CD4-positive, alpha-beta T cell treated with Interleukin-12 subunit alpha and Interleukin-12 subunit beta, for 1 hour (primary cell): ENCODE data around the gene ELFN2.
A peak's percentile ranks its signal among the peaks of the same experiment; 100 is the strongest.
"Not testable (repeated sequence)": the region's sequence is repeated elsewhere in the genome, so short reads cannot be mapped to it uniquely, and the experiment has no call there.

ENCODE experiments used
- DNase-seq: peaks from one replicate; pipeline ENCODE4 v3.0.0-alpha.2; 2020

The ELFN2 gene

DNA sequence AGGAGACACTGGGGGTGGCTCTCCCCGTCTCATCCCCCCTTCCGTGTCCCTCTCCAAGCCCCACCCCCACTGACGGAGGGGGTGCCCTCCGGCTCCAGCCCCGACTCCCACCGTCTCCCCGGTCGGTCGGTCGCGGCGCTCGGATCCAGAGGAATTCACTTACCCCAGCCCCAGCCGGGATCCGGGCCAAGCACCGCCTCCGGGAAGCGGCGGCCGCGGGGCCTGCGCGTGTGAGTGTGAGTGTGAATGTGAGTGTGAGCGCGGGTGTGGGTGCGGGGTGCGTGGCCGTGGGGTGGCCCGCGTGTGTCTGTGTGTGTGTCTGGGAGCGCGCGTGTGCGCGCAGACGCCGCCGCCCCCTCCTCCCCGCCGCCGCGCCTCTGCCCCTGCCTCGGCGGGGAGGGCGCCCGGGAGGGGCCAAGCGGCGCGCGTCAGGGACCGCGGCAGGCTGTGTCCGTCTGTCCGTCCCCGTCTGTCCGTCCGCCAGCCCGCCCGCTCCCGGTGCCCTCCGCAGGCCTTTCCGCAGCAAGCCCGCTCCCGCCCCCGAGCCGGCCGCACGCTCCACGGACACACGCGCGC lies at the start of gene ELFN2:
Gene ELFN2 (minus strand): TSS at position 345 of the 576 bp plus-strand sequence. CDS start 51,945 bp downstream, outside the sequence.
- DNase-seq, result peak; percentile 16

GRCh38 chr22:37476389-37477329 lies 49.4 kb upstream of the ELFN2 start:
- no peak for DNase-seq

DNA sequence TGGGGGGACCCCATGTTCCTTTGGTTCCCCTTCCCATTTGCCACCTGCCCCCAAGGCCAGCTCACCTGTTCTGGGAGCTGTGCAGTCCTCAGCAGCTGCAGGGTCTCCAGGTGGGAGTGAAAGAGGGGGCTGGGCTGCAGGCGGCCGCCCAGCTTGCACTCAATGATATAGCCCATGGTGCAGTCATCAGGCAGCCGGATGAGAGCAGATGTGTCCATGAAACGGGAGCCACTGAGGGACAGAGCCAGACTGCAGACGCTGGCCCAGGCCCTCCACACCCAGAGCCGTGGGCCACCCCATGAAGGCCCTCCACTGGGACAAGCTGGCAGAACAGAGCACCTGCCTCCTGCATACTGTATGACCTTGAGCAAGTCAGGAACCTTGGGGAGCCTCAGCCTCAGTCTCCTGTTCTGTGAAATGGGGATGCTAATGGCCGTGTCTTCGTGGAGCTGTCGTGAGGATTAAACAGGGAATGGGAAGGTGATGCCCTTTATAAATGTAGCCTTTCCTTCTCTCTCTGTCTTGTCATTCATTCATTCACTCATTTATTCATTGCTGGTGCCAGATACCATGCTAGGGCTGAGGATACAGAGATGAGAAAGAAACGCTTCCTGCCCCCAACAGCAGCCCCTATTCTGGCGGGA lies 47.3 kb upstream of the ELFN2 start:
- DNase-seq, result no peak

DNA sequence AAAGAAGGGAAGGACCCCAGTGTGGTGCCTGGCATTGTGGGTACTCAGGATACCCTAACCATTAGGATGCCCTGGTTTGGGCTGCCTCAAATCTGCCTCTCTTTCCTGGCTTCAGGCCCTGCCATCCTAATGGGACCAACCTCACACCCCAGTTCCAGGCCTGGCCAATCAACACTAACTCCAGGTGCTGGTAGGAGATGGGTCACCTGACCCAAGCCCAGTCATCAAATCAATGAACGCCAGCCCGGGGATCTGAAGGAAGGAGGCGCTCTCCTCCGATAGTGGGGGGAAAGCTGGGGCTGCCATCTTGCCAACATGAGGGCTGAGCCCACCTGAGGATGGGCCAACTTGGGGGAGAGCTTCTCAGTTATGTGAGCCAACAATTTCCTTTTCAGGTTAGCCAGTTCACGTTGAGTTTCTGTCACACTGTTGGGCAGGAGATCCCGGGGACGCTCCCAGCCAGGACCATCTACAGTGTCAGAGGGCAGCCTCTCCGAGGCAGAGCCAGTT lies 46.2 kb upstream of the ELFN2 start:
- DNase-seq, result no peak

- DNase-seq, result peak; percentile 62
These were observed 45.2 kb upstream of the ELFN2 start for GRCh38 chr22:37472418-37473006.

DNA sequence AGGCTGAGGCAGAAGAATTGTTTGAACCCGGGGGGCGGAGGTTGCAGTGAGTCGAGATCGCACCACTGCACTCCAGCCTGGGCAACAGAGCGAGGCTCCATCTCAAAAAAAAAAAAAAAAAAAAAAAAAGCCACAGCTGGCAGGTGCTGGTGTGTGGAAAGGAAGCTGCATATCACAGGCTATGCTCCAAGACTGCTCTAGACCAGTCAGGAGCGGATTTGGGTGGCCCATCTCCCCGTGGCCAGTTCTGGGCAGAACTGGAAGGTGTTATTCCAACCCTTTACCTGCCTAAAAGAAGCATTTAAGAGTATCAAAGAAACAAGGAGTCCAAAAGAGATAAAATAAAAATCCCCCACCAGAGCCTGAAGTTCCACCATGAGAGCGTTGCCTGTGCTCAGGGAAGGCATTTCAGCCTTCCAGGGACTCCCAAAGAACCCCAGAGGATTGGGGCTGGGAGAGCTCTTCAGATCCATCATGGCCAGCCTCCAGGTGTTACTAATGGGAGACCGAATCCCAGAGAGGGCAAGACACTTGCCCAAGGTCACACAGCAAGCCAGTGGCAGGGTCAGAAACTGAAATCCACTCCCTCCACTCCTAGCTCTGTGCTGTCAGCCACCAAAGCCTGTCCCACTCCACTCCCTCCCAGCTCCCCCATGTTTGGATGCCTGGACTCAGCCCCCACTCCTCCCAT lies 44.6 kb upstream of the ELFN2 start:
- DNase-seq, result no peak

GRCh38 chr22:37470087-37470445 lies 42.8 kb upstream of the ELFN2 start:
- no peak for DNase-seq

GRCh38 chr22:37469416-37470086 lies 42.3 kb upstream of the ELFN2 start:
- DNase-seq, result no peak

DNA sequence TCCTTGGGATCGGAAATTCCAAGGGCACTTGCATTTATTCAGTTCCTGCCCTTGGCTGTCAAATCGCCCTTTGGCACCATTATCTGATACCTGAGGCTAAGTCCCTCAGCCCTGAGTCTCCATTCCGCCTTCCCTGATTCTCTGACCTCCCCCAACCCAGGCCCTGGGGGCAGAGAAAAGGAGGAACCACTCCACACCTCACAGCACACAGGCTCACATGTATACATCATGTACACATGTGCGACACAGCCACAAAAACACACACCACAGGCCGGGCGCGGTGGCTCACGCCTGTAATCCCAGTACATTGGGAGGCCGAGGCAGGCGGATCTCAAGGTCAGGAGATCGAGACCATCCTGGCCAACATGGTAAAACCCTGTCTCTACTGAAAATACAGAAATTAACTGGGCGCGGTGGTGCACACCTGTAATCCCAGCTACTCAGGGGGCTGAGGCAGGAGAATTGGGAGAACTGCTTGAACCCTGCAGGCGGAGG lies 41.0 kb upstream of the ELFN2 start:
- DNase-seq, result not testable (repeated sequence)

GRCh38 chr22:37467391-37467955 lies 40.2 kb upstream of the ELFN2 start:
- DNase-seq, result no peak

DNA sequence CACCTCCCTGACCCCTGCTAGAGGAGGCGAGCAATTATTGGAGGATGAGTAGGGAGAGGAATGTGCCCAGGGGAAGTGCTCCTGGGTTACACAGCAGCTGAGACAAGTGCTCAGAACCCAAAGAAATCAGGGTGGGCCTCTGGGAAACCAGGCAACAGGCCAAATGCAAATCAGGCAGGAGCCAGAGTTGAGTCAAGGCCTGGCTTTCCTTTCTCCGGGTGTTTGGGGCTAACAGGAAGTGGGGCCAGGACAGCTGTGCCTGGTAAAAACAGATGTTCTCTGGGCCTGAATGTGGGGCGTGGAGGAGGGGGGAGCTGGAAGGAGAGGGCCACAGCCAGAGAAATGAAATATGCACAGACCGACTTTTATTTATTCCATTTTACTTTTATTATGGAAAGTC lies 36.9 kb upstream of the ELFN2 start:
- no peak for DNase-seq

GRCh38 chr22:37462983-37463382 lies 35.7 kb upstream of the ELFN2 start:
- no peak for DNase-seq

DNA sequence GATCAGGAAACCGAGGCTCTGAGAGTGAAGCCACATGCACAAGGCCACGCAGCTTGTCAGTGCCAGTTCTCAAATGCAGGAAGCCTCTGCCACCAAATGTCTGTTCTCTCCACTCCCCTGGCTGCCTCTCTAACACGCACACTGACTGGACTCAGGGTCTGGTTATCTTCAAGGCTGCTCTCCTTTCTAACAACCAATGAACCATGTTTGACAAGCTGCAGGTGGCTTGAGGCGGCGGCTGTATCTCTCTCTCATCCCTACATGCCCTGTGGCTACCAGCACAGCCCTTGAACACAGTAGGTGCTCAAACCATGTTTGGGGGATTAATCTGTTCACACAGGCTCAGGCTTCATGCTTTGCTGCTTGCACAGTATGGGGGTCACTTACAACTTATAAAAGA lies 35.2 kb upstream of the ELFN2 start:
- DNase-seq, result no peak

DNA sequence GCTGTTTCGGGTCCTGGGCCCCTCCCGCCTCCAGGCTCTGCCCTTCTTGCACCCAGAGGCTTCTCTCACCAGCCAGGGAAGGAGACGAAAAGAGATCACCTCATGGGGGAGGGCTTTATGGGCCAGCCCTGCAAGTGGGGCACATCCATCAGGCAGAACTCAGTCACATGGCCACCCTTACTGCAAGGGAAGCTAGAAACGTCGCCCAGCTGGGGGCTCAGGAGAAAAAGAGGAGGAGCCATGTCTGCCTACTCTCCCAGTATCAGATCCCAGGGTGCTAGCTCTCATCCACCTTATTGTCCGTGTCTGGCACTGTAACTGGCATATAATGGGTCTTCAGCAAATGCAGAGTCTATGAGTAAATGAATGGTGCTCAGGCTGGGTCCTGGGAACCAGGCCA lies 34.7 kb upstream of the ELFN2 start:
- DNase-seq, result no peak

DNA sequence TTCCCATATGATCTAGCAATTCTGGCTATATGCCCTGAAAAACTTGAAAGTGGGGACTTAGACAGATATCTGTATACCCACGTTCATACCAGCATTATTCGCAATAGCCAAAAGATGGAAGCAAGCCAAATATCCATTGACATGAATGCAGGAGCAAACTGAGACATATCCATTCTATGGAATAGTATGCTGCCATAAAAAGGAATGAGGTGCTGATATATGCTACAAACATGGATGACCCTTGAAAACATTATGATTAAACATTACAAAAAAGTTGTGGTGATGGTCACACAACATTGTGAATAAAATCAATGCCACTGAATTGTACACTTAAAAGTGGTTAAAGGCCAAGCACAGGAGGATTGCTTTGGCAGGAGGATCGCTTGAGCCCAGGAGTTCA lies 33.4 kb upstream of the ELFN2 start:
- no peak for DNase-seq

- DNase-seq, result no peak
These were observed 31.9 kb upstream of the ELFN2 start for GRCh38 chr22:37459206-37459605.

GRCh38 chr22:37457093-37457893 lies 30.0 kb upstream of the ELFN2 start:
- peak; percentile 82 for DNase-seq

DNA sequence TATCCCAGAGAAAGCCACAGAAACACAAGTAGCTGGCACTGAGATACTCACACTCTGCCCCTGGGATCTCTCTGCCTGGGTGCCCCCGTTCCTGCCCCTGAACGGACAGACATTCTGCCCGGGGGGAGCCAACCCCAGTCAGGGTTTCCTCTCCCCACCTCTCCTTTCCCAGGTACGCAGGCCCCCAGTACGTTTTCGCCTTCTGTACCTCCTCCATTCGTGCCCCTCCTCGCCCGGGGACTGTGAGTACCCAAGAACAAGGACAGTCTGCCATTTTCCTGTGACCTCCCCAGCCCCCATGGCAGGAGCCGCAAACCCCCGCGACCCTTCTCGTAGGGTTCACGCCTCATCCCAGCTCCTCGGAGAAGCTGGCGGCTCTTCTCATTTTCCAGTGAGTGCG lies 29.1 kb upstream of the ELFN2 start:
- no peak for DNase-seq

- no peak for DNase-seq
These were observed 28.6 kb upstream of the ELFN2 start for GRCh38 chr22:37455896-37456295.

DNA sequence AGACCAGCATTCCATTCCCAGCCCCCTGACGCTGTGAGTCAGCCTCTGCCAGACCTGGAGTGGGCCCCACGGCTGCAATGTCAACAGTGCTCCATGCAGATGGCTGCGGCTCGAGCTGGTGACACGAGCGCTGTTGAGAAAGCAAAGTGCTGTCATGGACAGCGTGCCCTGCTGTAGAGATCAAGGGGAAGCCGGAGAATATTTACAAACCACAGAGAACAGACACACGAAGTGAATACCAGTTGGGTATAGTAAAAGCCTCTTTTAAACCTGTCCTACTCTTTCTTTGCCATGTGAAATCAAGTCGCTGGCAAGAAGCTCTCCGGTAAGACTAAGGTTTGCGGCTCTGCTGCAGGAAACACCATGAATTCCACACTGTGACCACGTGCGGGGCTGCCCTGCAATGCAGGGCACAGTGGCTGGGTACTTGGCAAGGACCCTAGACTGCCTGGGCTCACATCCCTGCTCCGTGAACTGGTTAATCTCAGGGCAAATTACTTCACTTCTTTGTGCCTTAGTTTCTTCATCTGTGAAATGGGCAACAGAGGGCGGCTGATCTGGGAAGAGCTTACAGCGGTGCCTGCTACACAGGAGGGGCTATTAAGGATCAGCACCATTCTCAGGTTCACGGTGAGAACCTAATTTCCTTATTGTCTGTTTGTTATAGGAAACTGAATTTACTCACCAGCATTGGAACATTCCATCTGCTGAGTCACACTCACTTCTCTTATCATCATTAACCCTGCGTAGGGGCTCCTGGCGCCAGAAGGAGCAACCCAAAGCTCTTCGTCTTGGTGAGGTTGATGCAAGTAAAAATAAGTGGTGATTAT lies 27.8 kb upstream of the ELFN2 start:
- DNase-seq, result no peak
